Uterus (tissue), 2 donors: ENCODE data around the gene NUP54.

ENCODE experiments used
- CTCF ChIP-seq, 4 experiments: fragments of 200-600 bp in 2 of 4; fragments of 450-650 bp in 2 of 4; sonication (generic) in 2 of 4; IDR thresholded peaks; one replicate each; pipeline ENCODE4 v1.5.1; 2016 to 2019; ENCODE audit warnings: antibody characterized with exemption in 4 of 4, mild to moderate bottlenecking in 2 of 4, moderate library complexity in 1 of 4
- POLR2A ChIP-seq, 2 donors: fragments of 450-650 bp; IDR thresholded peaks; one replicate each; pipeline ENCODE4 v1.6.1; 2016; ENCODE audit warnings: antibody characterized with exemption in 2 of 2, mild to moderate bottlenecking in 1 of 2, moderate library complexity in 1 of 2

GRCh38 chr4:76084542-76084941 lies 63.7 kb downstream of the NUP54 start:
- TF ChIP-seq CTCF (IDR thresholded peaks at IDR 0.05), result no peak
- no peak for TF ChIP-seq POLR2A (IDR thresholded peaks at IDR 0.05)
